ENCODE results near the gene POC1A.

POC1A gene

GRCh38 chr3:52029053-52029452 lies 125.2 kb downstream of the POC1A start:
- Mint-ChIP-seq H3K4me1 (peaks cover 63% of the 10 kb centered on the region), H3K9me3 (no peaks in the 10 kb centered on the region), H3K4me3 (no peak overlapping the region), H3K27me3 (ENCODE audit: low read depth, poor library complexity) (peaks cover 7% of the 10 kb centered on the region), H3K27ac (no peak overlapping the region), H3K36me3 (ENCODE audit: low read depth) (no peaks in the 10 kb centered on the region)
- TF ChIP-seq, protein P1, sequence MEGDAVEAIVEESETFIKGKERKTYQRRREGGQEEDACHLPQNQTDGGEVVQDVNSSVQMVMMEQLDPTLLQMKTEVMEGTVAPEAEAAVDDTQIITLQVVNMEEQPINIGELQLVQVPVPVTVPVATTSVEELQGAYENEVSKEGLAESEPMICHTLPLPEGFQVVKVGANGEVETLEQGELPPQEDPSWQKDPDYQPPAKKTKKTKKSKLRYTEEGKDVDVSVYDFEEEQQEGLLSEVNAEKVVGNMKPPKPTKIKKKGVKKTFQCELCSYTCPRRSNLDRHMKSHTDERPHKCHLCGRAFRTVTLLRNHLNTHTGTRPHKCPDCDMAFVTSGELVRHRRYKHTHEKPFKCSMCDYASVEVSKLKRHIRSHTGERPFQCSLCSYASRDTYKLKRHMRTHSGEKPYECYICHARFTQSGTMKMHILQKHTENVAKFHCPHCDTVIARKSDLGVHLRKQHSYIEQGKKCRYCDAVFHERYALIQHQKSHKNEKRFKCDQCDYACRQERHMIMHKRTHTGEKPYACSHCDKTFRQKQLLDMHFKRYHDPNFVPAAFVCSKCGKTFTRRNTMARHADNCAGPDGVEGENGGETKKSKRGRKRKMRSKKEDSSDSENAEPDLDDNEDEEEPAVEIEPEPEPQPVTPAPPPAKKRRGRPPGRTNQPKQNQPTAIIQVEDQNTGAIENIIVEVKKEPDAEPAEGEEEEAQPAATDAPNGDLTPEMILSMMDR (IDR thresholded peaks at IDR 0.05), result no peak
- no peak for DNase-seq

DNA sequence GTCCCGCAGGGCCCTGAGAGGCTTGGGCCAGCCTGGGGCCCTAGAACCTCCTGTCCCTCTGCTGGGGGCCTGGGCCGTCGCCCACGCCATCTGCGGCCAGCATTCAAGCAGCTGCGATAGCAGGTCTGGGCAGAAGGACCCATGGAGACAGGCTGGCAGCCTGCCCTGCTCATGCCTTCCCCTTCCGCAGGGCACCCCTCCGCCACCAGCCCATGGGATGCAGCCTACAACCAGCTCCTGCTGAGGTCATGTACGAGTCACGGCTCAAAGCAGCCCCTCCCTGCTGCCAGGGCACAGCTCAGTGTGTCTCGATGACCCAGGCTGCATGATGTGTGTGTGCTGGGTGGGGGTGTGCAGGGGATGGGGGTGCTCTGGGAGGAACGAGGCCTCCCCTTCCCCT lies 125.7 kb downstream of the POC1A start:
- DNase-seq, result no peak
- TF ChIP-seq, protein P1 (IDR thresholded peaks at IDR 0.05), result no peak
- peaks cover 66% of the 10 kb centered on the region for H3K4me1 Mint-ChIP-seq
- no peak overlapping the region for H3K4me3 Mint-ChIP-seq
- peaks cover 7% of the 10 kb centered on the region for H3K27me3 Mint-ChIP-seq (ENCODE audit: low read depth, poor library complexity)
- H3K9me3 Mint-ChIP-seq, result no peaks in the 10 kb centered on the region
- no peaks in the 10 kb centered on the region for H3K36me3 Mint-ChIP-seq (ENCODE audit: low read depth)
- no peak overlapping the region for H3K27ac Mint-ChIP-seq

- H3K9me3 Mint-ChIP-seq, result no peaks in the 10 kb centered on the region
- peak overlapping the region; percentile 74 for H3K27ac Mint-ChIP-seq
- peak overlapping the region; percentile 38 for H3K4me3 Mint-ChIP-seq
- peaks cover 74% of the 10 kb centered on the region for H3K4me1 Mint-ChIP-seq
- peaks cover 5% of the 10 kb centered on the region for H3K27me3 Mint-ChIP-seq (ENCODE audit: low read depth, poor library complexity)
- no peaks in the 10 kb centered on the region for H3K36me3 Mint-ChIP-seq (ENCODE audit: low read depth)
- TF ChIP-seq, protein P1 (IDR thresholded peaks at IDR 0.05), result no peak
- no peak for DNase-seq
Measured at GRCh38 chr3:52026041-52026440, 128.2 kb downstream of the POC1A start.

DNA sequence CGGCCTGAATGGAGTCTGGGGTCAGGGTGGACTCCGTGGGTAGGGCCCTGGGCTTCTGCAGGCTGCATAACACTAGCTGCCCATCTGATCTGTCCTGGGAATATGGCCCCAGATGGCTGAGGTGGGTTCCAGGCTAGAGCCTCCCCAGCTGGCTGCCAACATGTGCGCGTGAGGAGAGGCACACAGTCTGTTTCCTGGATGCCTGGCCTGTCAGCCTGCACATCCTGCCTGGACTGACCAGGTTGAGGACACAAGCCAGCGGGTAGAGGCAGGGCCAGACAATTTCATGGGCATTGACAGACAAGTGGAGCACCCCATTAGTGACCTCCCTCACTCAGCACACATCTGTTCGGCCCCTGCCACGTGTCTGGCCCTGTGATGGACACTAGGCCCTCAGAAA lies 128.8 kb downstream of the POC1A start:
- Mint-ChIP-seq H3K9me3 (no peaks in the 10 kb centered on the region), H3K4me3 (peak overlapping the region; percentile 38), H3K27ac (peak overlapping the region; percentile 74), H3K36me3 (ENCODE audit: low read depth) (no peaks in the 10 kb centered on the region), H3K27me3 (ENCODE audit: low read depth, poor library complexity) (peaks cover 3% of the 10 kb centered on the region), H3K4me1 (peaks cover 77% of the 10 kb centered on the region)
- DNase-seq, result no peak
- TF ChIP-seq, protein P1 (IDR thresholded peaks at IDR 0.05), result no peak

Measured in nephron progenitor cell (in vitro differentiated cells).